K562 (cell line): ENCODE measurements around the gene JMJD1C. TPM values are rescaled to one million over a fixed set of nuclear protein-coding genes. Genes with fewer than 3 reads are reported as not detected.

ENCODE experiments used
- ATAC-seq: fragments of 200-7000 bp; cut with Tn5 transposase; 3 replicates; pipeline ENCODE4 v1.9.1; 2020; ENCODE audit warnings: moderate library complexity
- BruUV-seq: library from RNA; stranded (reverse); fragments of 400-500 nt; replicated peaks from 2 replicates; lab custom pipeline; 2021; lab: Mats Ljungman, UMichigan
- CTCF ChIA-PET: fragments of 300-600 bp; formaldehyde crosslinking; extraction: SDS; loops from one replicate; lab custom pipeline; 2021; ENCODE audit warnings: low intra/inter-chr PET ratio; lab: Yijun Ruan, JAX
- POLR2A ChIA-PET: fragments of 300-600, 350-650 bp; sonication (Branson Sonifier 250); formaldehyde crosslinking; extraction: SDS; loops from one replicate; lab custom pipeline; 2021; ENCODE audit warnings: antibody characterized with exemption, inconsistent platforms; lab: Yijun Ruan, JAX
- DNase-seq, 4 experiments: peaks; one replicate each; pipeline versions ENCODE4 v3.0.0 to v3.0.0-alpha.2; 2011 to 2018; ENCODE audit warnings: low spot score in 3 of 4, mixed read lengths in 3 of 4; ENCODE audit errors: extremely low read depth in 1 of 4
- FAIRE-seq: peaks from 2 replicates; lab custom pipeline; 2011; peaks lifted over from hg19 to GRCh38; lab: Jason Lieb, UNC
- H2AFZ ChIP-seq: 2 replicates; pipeline ENCODE4 v1.6.0; 2011; ENCODE audit warnings: low read depth, low read length, control low read depth, inconsistent platforms
- H3K27ac ChIP-seq: fragments of 200-600 bp; 3 replicates; pipeline ENCODE4 v1.8.0; 2011; ENCODE audit warnings: low read depth, mild to moderate bottlenecking, control low read depth, inconsistent platforms, low read length, moderate library complexity, mixed read lengths; ENCODE audit errors: extremely low read depth
- H3K27me3 ChIP-seq, 2 experiments: fragments of 300-600 bp in 1 of 2; 2 replicates in 1 of 2; 3 replicates in 1 of 2; pipeline versions ENCODE4 v1.6.0 to v1.8.0; 2011; ENCODE audit warnings: inconsistent platforms in 2 of 2, low read length in 2 of 2, mild to moderate bottlenecking in 1 of 2, mixed read lengths in 1 of 2, moderate library complexity in 1 of 2; ENCODE audit not compliant: control insufficient read depth in 2 of 2, insufficient read depth in 2 of 2
- H3K36me3 ChIP-seq: fragments of 300-600 bp; 3 replicates; pipeline ENCODE4 v1.8.0; 2011; ENCODE audit warnings: mild to moderate bottlenecking, low read length, inconsistent platforms; ENCODE audit not compliant: control insufficient read depth, insufficient read depth
- H3K4me1 ChIP-seq, 2 experiments: fragments of 200-600 bp in 1 of 2; replicated peaks in 1 of 2; 2 replicates in 1 of 2; 3 replicates in 1 of 2; pipeline versions ENCODE4 v1.5.1 to v1.8.0; 2011; ENCODE audit warnings: inconsistent platforms in 2 of 2, low read length in 2 of 2, mild to moderate bottlenecking in 1 of 2, mixed read lengths in 1 of 2, moderate library complexity in 1 of 2; ENCODE audit not compliant: control insufficient read depth in 2 of 2, insufficient read depth in 2 of 2
- H3K4me2 ChIP-seq: 2 replicates; pipeline ENCODE4 v1.6.1; 2011; ENCODE audit warnings: low read length, control low read depth, inconsistent platforms, mixed read lengths; ENCODE audit not compliant: insufficient read depth
- H3K4me3 ChIP-seq: fragments of 200-600 bp; sonication (generic), shearing (Covaris generic); 2 replicates; pipeline ENCODE4 v1.5.1; 2016; ENCODE audit warnings: control low read depth, inconsistent platforms
- H3K79me2 ChIP-seq: fragments of 200-600 bp; 3 replicates; pipeline ENCODE4 v1.8.0; 2011; ENCODE audit warnings: low read length, inconsistent platforms; ENCODE audit not compliant: control insufficient read depth, insufficient read depth
- H3K9ac ChIP-seq, 2 experiments: 2 replicates each; pipeline versions ENCODE4 v1.6.0 to v1.6.1; 2011; ENCODE audit warnings: low read depth in 2 of 2, low read length in 2 of 2, control low read depth in 1 of 2, inconsistent platforms in 1 of 2, mild to moderate bottlenecking in 1 of 2, mixed read lengths in 1 of 2; ENCODE audit not compliant: insufficient read depth in 1 of 2
- H3K9me1 ChIP-seq: one replicate; pipeline ENCODE4 v1.6.0; 2011; ENCODE audit warnings: inconsistent platforms, mild to moderate bottlenecking, low read length, moderate library complexity; ENCODE audit not compliant: control insufficient read depth, insufficient read depth
- H3K9me3 ChIP-seq: replicated peaks from 2 replicates; pipeline ENCODE4 v1.5.1; 2011; ENCODE audit warnings: low read depth, low read length, inconsistent platforms; ENCODE audit not compliant: control insufficient read depth, insufficient read depth
- H4K20me1 ChIP-seq: replicated peaks from 2 replicates; pipeline ENCODE4 v1.6.1; 2011; ENCODE audit warnings: low read length, inconsistent platforms, mixed read lengths; ENCODE audit not compliant: control insufficient read depth, insufficient read depth
- CTBP1 ChIP-seq: fragments of 450-650 bp; IDR thresholded peaks from 2 replicates; pipeline ENCODE4 v1.6.1; 2016; ENCODE audit warnings: borderline replicate concordance
- FOXJ3 ChIP-seq: sonication (generic); formaldehyde crosslinking; IDR thresholded peaks from 2 replicates; pipeline ENCODE4 v1.4.0; 2020; ENCODE audit warnings: mild to moderate bottlenecking, missing genetic modification reagents
- MTA1 ChIP-seq: fragments of 450-650 bp; IDR thresholded peaks from 2 replicates; pipeline ENCODE4 v1.6.1; 2017; ENCODE audit warnings: borderline replicate concordance
- NUFIP1 ChIP-seq: fragments of 450-650 bp; IDR thresholded peaks from 2 replicates; pipeline ENCODE4 v1.6.1; 2018; ENCODE audit not compliant: partially characterized antibody
- TAL1 ChIP-seq: fragments of 450-650 bp; IDR thresholded peaks from 2 replicates; pipeline ENCODE4 v1.6.1; 2016; ENCODE audit warnings: mild to moderate bottlenecking
- ZNF740 ChIP-seq, 3 experiments: fragments of 200-800 bp in 1 of 3; sonication (Bioruptor generic) in 1 of 3; sonication (generic) in 1 of 3; formaldehyde crosslinking in 1 of 3; IDR thresholded peaks; 2 replicates each; pipeline versions ENCODE4 v1.6.1 to v1.8.0; 2016 to 2022; ENCODE audit warnings: mild to moderate bottlenecking in 2 of 3, missing compliant biosample characterization in 2 of 3, missing genetic modification characterization in 2 of 3, missing genetic modification reagents in 1 of 3
- WGBS: fragments of 100-300 bp; shearing (Covaris generic); methylation state at CpG from one replicate; pipeline ENCODE4 v1.1.6; 2016; ENCODE audit warnings: low coverage, mixed read lengths; ENCODE audit not compliant: insufficient coverage; ENCODE audit errors: missing lambda C conversion rate; 5-methylcytosine and 5-hydroxymethylcytosine counted together
- in situ Hi-C: fragments of 300-500 bp; cut with MboI; formaldehyde crosslinking; loops from 4 replicates; pipeline ENCODE4 v1.15.0; 2018; ENCODE audit warnings: inconsistent platforms, mixed read lengths
- intact Hi-C: fragments of 100-400 bp; cut with micrococcal nuclease; formaldehyde crosslinking; loops from 2 replicates; pipeline ENCODE4 v1.14.2; 2022
- polyA plus RNA-seq, 8 experiments: library from polyadenylated mRNA; depleted of rRNA in 4 of 8; stranded (reverse) in 5 of 8; unstranded in 3 of 8; fragments of >200 nt; fragmentation: Nextera tagmentation in 2 of 8; fragmentation: Illumina TruSeq in 1 of 8; extraction: Ambion mirVana in 2 of 8; extraction: Trizol in 1 of 8; gene quantifications; 2 replicates each; pipeline versions ENCODE4 v1.2.1 to v1.2.3, GENCODE V29; 2011 to 2014; ENCODE audit warnings: inconsistent platforms in 1 of 8, missing spikeins in 1 of 8
- total RNA-seq, 7 experiments: library from RNA; depleted of rRNA in 6 of 7; stranded (reverse); fragments of >200 nt in 6 of 7; fragmentation: Illumina TruSeq in 2 of 7; extraction: Trizol in 2 of 7; gene quantifications; 2 replicates each; pipeline versions ENCODE4 v1.2.1 to v1.2.3, GENCODE V29; 2011 to 2021; ENCODE audit warnings: low replicate concordance in 1 of 7

JMJD1C gene
- total and polyA plus RNA-seq, 9 of the 15 experiments (the other 6 are each of a cell fraction or from before 2014, with no cell fraction given) = 25.3 to 68.0 (median 47.2) TPM

GRCh38 chr10:63156236-63156635 lies 309.5 kb downstream of the JMJD1C start:
- POLR2A ChIA-PET = interaction anchor here (0.9 to 2.6 kb wide), 3 partner anchors 10 to 14 kb away, joined by 3 to 14 read pairs (median 3); no protein-coding TSS in a partner anchor
- Histone ChIP-seq H3K9me1 (no peaks in the 10 kb centered on the region), H3K4me1 (no peaks in the 10 kb centered on the region), H3K27ac (no peak overlapping the region), H3K4me3 (no peak overlapping the region), H4K20me1 (peaks cover 3% of the 10 kb centered on the region; the same call in 1 of the 2 replicates), H3K36me3 (peaks cover 30% of the 10 kb centered on the region; the same call in 1 of the 3 replicates), H2AFZ (no peak overlapping the region), H3K79me2 (no peaks in the 10 kb centered on the region), H3K9me3 (no peaks in the 10 kb centered on the region), H3K4me2 (no peak overlapping the region), H3K27me3 (no peaks in the 10 kb centered on the region), H3K9ac (no peak overlapping the region)
- no peak for ATAC-seq
- 44% methylated on average over 2 of the region's 2 CpGs for WGBS
- FAIRE-seq = peak; percentile 69
- in situ Hi-C loops (loop anchor here (10.0 kb wide), 1 partner anchor 541 kb away; no protein-coding TSS in a partner anchor), intact Hi-C loops (loop anchor here (2.0 to 10.0 kb wide), 5 partner anchors 74 to 544 kb away; no protein-coding TSS in a partner anchor)
- TF ChIP-seq TAL1 (no peak), MTA1 (no peak), ZNF740 (CRISPR knock-in tag; IDR thresholded peaks at IDR 0.05) (no peak), ZNF740 (tag; IDR thresholded peaks at IDR 0.05) (no peak), CTBP1 (no peak), NUFIP1 (no peak), FOXJ3 (CRISPR knock-in tag) (no peak)
- BruUV-seq = no TSS peak
- CTCF ChIA-PET = interaction anchor here (0.7 kb wide), 1 partner anchor 562 kb away, joined by 5 read pairs; no protein-coding TSS in a partner anchor
- DNase-seq = no peak
